ENCODE data around the gene C3orf20. TPM values are rescaled to one million over a fixed set of nuclear protein-coding genes. Genes with fewer than 3 reads are reported as not detected.

C3orf20 gene
- total RNA-seq, 1 experiment from 2014 or later: not detected

DNA sequence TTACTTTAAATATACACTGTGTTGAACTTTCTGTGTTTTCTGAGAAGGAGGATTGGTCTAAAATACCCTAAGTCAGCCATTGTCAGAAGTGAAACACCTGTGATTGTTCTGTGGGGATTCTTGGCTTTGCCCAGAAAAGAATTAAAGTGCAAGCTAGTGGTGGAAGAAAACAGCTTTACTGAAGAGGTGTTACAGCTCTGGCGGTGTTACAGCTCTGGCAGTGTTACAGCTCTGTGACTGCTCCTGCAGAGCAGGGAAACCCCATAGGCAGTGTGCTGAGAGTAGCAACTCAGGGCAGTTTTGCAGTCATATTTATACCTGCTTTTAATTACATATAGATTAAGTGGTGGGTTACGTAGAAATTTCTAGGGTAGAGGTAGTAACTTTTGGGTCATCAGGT lies 66.6 kb downstream of the C3orf20 start:
- no peaks in the 10 kb centered on the region; the same call in 1 of the 2 replicates for H3K9me3 ChIP-seq (ENCODE audit: control insufficient read depth, insufficient read depth, low read depth, low read length)
- ChIA-PET CTCF (no interaction called here), POLR2A (no interaction called here)
- H3K27ac ChIP-seq (ENCODE audit: low read length): no peak overlapping the region
- TF ChIP-seq, protein P1, sequence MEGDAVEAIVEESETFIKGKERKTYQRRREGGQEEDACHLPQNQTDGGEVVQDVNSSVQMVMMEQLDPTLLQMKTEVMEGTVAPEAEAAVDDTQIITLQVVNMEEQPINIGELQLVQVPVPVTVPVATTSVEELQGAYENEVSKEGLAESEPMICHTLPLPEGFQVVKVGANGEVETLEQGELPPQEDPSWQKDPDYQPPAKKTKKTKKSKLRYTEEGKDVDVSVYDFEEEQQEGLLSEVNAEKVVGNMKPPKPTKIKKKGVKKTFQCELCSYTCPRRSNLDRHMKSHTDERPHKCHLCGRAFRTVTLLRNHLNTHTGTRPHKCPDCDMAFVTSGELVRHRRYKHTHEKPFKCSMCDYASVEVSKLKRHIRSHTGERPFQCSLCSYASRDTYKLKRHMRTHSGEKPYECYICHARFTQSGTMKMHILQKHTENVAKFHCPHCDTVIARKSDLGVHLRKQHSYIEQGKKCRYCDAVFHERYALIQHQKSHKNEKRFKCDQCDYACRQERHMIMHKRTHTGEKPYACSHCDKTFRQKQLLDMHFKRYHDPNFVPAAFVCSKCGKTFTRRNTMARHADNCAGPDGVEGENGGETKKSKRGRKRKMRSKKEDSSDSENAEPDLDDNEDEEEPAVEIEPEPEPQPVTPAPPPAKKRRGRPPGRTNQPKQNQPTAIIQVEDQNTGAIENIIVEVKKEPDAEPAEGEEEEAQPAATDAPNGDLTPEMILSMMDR (IDR thresholded peaks at IDR 0.05): no peak
- TF ChIP-seq TCF7L2 (IDR thresholded peaks at IDR 0.05; ENCODE audit: low read depth, low read length): no peak
- no peak for TF ChIP-seq POLR2AphosphoS5 (IDR thresholded peaks at IDR 0.05; ENCODE audit: low read depth, low read length)
- TF ChIP-seq, protein P2, sequence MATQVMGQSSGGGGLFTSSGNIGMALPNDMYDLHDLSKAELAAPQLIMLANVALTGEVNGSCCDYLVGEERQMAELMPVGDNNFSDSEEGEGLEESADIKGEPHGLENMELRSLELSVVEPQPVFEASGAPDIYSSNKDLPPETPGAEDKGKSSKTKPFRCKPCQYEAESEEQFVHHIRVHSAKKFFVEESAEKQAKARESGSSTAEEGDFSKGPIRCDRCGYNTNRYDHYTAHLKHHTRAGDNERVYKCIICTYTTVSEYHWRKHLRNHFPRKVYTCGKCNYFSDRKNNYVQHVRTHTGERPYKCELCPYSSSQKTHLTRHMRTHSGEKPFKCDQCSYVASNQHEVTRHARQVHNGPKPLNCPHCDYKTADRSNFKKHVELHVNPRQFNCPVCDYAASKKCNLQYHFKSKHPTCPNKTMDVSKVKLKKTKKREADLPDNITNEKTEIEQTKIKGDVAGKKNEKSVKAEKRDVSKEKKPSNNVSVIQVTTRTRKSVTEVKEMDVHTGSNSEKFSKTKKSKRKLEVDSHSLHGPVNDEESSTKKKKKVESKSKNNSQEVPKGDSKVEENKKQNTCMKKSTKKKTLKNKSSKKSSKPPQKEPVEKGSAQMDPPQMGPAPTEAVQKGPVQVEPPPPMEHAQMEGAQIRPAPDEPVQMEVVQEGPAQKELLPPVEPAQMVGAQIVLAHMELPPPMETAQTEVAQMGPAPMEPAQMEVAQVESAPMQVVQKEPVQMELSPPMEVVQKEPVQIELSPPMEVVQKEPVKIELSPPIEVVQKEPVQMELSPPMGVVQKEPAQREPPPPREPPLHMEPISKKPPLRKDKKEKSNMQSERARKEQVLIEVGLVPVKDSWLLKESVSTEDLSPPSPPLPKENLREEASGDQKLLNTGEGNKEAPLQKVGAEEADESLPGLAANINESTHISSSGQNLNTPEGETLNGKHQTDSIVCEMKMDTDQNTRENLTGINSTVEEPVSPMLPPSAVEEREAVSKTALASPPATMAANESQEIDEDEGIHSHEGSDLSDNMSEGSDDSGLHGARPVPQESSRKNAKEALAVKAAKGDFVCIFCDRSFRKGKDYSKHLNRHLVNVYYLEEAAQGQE (IDR thresholded peaks at IDR 0.05; ENCODE audit: insufficient read depth in 1 of 2, low read depth in 2 of 2, low read length in 1 of 2): no peak
- TF ChIP-seq SIN3A (IDR thresholded peaks at IDR 0.05; ENCODE audit: borderline replicate concordance, insufficient read depth, low read depth, low read length): no peak
- in situ Hi-C loops (cut with HindIII; ENCODE audit: low pct_unique_long_range_greater_than_20kb, low sequenced_read_pairs): no loop called here
- peaks cover 4% of the 10 kb centered on the region; the same call in 1 of the 2 replicates for H3K27me3 ChIP-seq (ENCODE audit: control insufficient read depth, insufficient read depth, low read length)
- no peak overlapping the region for H3K4me3 ChIP-seq (ENCODE audit: low read depth in 2 of 2, low read length in 2 of 2)
- no peaks in the 10 kb centered on the region for H3K4me1 ChIP-seq (ENCODE audit: control insufficient read depth, insufficient read depth, low read length)
- ATAC-seq (no peak), DNase-seq (ENCODE audit: low read depth, low spot score) (no peak)
- intact Hi-C loops (cut with micrococcal nuclease; ENCODE audit: unreplicated experiment): no loop called here
- no peaks in the 10 kb centered on the region for H3K36me3 ChIP-seq (ENCODE audit: control insufficient read depth, insufficient read depth, low read length)
- no TSS peak for BruUV-seq (replicated peaks)

DNA sequence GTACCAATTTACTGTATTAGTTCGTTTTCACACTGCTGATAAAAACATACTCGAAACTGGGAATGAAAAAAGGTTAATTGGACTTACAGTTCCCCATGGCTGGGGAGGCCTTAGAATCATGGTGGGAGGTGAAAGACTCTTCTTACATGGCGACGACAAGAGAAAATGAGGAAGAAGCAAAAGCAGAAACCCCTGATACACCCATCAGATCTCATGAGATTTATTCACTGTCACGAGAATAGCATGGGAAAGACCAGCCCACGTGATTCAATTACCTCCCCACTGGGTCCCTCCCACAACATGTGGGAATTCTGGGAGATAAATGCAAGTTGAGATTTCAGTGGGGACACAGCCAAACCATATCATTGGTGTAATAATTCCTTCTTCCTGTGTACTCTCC lies 69.6 kb downstream of the C3orf20 start:
- intact Hi-C loops (cut with micrococcal nuclease; ENCODE audit: unreplicated experiment): no loop called here
- Histone ChIP-seq H3K27ac (ENCODE audit: low read length) (no peak overlapping the region), H3K9me3 (ENCODE audit: control insufficient read depth, insufficient read depth, low read depth, low read length) (no peaks in the 10 kb centered on the region), H3K4me3 (ENCODE audit: low read depth in 2 of 2, low read length in 2 of 2) (no peak overlapping the region), H3K4me1 (ENCODE audit: control insufficient read depth, insufficient read depth, low read length) (no peaks in the 10 kb centered on the region), H3K36me3 (ENCODE audit: control insufficient read depth, insufficient read depth, low read length) (no peaks in the 10 kb centered on the region), H3K27me3 (ENCODE audit: control insufficient read depth, insufficient read depth, low read length) (peaks cover 6% of the 10 kb centered on the region; the same call in 1 of the 2 replicates)
- TF ChIP-seq, protein P2 (IDR thresholded peaks at IDR 0.05; ENCODE audit: insufficient read depth in 1 of 2, low read depth in 2 of 2, low read length in 1 of 2): no peak
- TF ChIP-seq SIN3A (IDR thresholded peaks at IDR 0.05; ENCODE audit: borderline replicate concordance, insufficient read depth, low read depth, low read length): no peak
- no peak for TF ChIP-seq POLR2AphosphoS5 (IDR thresholded peaks at IDR 0.05; ENCODE audit: low read depth, low read length)
- no peak for TF ChIP-seq TCF7L2 (IDR thresholded peaks at IDR 0.05; ENCODE audit: low read depth, low read length)
- TF ChIP-seq, protein P1 (IDR thresholded peaks at IDR 0.05): no peak
- no peak for ATAC-seq
- DNase-seq (ENCODE audit: low read depth, low spot score): no peak
- CTCF ChIA-PET: no interaction called here
- POLR2A ChIA-PET: no interaction called here
- in situ Hi-C loops (cut with HindIII; ENCODE audit: low pct_unique_long_range_greater_than_20kb, low sequenced_read_pairs): no loop called here
- no TSS peak for BruUV-seq (replicated peaks)
